GM23338 (cell line): Measurements from ENCODE around the gene KRT38.

Experiments
- CREB1 ChIP-seq: fragments of 250-450 bp; sonication (Bioruptor Pico); IDR thresholded peaks from 2 replicates; pipeline ENCODE4 v1.5.0; 2020; ENCODE audit warnings: low read depth, mild to moderate bottlenecking, moderate library complexity
- EZH2phosphoT487 ChIP-seq: fragments of 200-600 bp; sonication (generic); IDR thresholded peaks from one replicate; pipeline ENCODE4 v1.8.1; 2018; ENCODE audit warnings: antibody characterized with exemption; ENCODE audit not compliant: unreplicated experiment
- POLR2AphosphoS5 ChIP-seq: IDR thresholded peaks from 2 replicates; pipeline ENCODE4 v1.6.1; 2016; ENCODE audit warnings: antibody characterized with exemption, low read depth
- TF ChIP-seq, protein P1 (sequence below), 2 experiments: fragments of 200-600 bp in 1 of 2; sonication (generic) in 1 of 2; conservative IDR thresholded peaks; 2 replicates each; pipeline versions ENCODE4 v1.5.1 to v1.6.1; 2016 to 2017; ENCODE audit warnings: antibody characterized with exemption in 2 of 2, low read depth in 2 of 2, mild to moderate bottlenecking in 2 of 2, moderate library complexity in 1 of 2
- TF ChIP-seq, protein P2 (sequence below): IDR thresholded peaks from one replicate; pipeline ENCODE4 v1.6.1; 2018; ENCODE audit warnings: antibody characterized with exemption; ENCODE audit not compliant: unreplicated experiment

DNA sequence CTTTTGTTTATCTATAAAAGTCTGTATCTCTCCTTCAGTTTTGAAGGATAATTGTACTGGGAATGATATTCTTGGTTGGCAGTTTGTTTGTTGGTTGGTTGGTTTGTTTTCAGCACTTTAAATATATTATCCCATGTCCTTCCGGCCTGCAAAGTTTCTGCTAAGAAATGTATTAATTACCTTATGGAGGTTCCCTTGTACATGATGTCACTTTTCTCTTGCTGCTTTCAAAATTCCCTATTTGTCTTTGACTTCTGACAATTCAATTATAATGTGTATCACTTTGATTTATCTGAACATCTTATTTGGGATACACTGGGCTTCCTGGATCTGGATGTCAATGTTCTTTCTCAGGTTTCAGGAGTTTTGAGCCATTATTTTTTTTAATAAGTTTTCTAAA lies 54.6 kb downstream of the KRT38 start:
- TF ChIP-seq, protein P1, sequence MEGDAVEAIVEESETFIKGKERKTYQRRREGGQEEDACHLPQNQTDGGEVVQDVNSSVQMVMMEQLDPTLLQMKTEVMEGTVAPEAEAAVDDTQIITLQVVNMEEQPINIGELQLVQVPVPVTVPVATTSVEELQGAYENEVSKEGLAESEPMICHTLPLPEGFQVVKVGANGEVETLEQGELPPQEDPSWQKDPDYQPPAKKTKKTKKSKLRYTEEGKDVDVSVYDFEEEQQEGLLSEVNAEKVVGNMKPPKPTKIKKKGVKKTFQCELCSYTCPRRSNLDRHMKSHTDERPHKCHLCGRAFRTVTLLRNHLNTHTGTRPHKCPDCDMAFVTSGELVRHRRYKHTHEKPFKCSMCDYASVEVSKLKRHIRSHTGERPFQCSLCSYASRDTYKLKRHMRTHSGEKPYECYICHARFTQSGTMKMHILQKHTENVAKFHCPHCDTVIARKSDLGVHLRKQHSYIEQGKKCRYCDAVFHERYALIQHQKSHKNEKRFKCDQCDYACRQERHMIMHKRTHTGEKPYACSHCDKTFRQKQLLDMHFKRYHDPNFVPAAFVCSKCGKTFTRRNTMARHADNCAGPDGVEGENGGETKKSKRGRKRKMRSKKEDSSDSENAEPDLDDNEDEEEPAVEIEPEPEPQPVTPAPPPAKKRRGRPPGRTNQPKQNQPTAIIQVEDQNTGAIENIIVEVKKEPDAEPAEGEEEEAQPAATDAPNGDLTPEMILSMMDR (conservative IDR thresholded peaks at IDR 0.05; ENCODE audit: low read depth in 2 of 2), result no peak
- no peak for TF ChIP-seq EZH2phosphoT487
- TF ChIP-seq POLR2AphosphoS5, result no peak
- TF ChIP-seq, protein P2, sequence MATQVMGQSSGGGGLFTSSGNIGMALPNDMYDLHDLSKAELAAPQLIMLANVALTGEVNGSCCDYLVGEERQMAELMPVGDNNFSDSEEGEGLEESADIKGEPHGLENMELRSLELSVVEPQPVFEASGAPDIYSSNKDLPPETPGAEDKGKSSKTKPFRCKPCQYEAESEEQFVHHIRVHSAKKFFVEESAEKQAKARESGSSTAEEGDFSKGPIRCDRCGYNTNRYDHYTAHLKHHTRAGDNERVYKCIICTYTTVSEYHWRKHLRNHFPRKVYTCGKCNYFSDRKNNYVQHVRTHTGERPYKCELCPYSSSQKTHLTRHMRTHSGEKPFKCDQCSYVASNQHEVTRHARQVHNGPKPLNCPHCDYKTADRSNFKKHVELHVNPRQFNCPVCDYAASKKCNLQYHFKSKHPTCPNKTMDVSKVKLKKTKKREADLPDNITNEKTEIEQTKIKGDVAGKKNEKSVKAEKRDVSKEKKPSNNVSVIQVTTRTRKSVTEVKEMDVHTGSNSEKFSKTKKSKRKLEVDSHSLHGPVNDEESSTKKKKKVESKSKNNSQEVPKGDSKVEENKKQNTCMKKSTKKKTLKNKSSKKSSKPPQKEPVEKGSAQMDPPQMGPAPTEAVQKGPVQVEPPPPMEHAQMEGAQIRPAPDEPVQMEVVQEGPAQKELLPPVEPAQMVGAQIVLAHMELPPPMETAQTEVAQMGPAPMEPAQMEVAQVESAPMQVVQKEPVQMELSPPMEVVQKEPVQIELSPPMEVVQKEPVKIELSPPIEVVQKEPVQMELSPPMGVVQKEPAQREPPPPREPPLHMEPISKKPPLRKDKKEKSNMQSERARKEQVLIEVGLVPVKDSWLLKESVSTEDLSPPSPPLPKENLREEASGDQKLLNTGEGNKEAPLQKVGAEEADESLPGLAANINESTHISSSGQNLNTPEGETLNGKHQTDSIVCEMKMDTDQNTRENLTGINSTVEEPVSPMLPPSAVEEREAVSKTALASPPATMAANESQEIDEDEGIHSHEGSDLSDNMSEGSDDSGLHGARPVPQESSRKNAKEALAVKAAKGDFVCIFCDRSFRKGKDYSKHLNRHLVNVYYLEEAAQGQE, result no peak
- TF ChIP-seq CREB1 (CRISPR knock-in tag), result no peak
